CD4-positive, alpha-beta T cell treated with Interleukin-21 for 1 hour (primary cell): Measurements from ENCODE around the gene DUS1L.

ENCODE experiments used
- DNase-seq: peaks from one replicate; pipeline ENCODE4 v3.0.0-alpha.2; 2020

The DUS1L gene

GRCh38 chr17:82055023-82055964 is 10.3 kb downstream of the DUS1L start:
- no peak for DNase-seq

GRCh38 chr17:82054351-82055022 is 11.1 kb downstream of the DUS1L start:
- no peak for DNase-seq

- no peak for DNase-seq
These were observed 11.9 kb downstream of the DUS1L start for GRCh38 chr17:82053556-82054263.

- DNase-seq: no peak
These were observed 12.5 kb downstream of the DUS1L start for GRCh38 chr17:82053130-82053529.

- DNase-seq: no peak
These were observed 13.0 kb downstream of the DUS1L start for GRCh38 chr17:82052638-82053059.

GRCh38 chr17:82051776-82052637 is 13.6 kb downstream of the DUS1L start, which contains the start of the genes GPS1 and RFNG:
TSS of gene GPS1 (plus strand) at chr17:82051898. CDS start at chr17:82051932, 34 bp downstream.
TSS of gene RFNG (minus strand) at chr17:82051811. CDS start at chr17:82051766, 45 bp downstream.
- peak; percentile 77 for DNase-seq

GRCh38 chr17:82050761-82051641 is 14.6 kb downstream of the DUS1L start:
- no peak for DNase-seq

- no peak for DNase-seq
These were observed 15.3 kb downstream of the DUS1L start for GRCh38 chr17:82050152-82050760.

- DNase-seq: no peak
These were observed 16.1 kb downstream of the DUS1L start for GRCh38 chr17:82049521-82049971.

- no peak for DNase-seq
These were observed 16.5 kb downstream of the DUS1L start for GRCh38 chr17:82049106-82049505.

- no peak for DNase-seq
These were observed 17.0 kb downstream of the DUS1L start for GRCh38 chr17:82048571-82048971.

GRCh38 chr17:82047914-82048570 is 17.6 kb downstream of the DUS1L start:
- no peak for DNase-seq

- DNase-seq: no peak
These were observed 18.2 kb downstream of the DUS1L start for GRCh38 chr17:82047379-82047778.

- no peak for DNase-seq
These were observed 18.7 kb downstream of the DUS1L start for GRCh38 chr17:82046903-82047302.

- DNase-seq: no peak
These were observed 19.6 kb downstream of the DUS1L start for GRCh38 chr17:82045936-82046484.

- no peak for DNase-seq
These were observed 22.1 kb downstream of the DUS1L start for GRCh38 chr17:82043507-82043906.

GRCh38 chr17:82042649-82043048 is 23.0 kb downstream of the DUS1L start:
- no peak for DNase-seq

- DNase-seq: no peak
These were observed 24.3 kb downstream of the DUS1L start for GRCh38 chr17:82041144-82041814.

GRCh38 chr17:82039695-82040299 is 25.8 kb downstream of the DUS1L start:
- DNase-seq: no peak
